Loucy (cell line): Measurements from ENCODE around the gene LTBP1.
A peak's percentile ranks its signal among the peaks of the same experiment; 100 is the strongest.

Experiments
- H2AFZ ChIP-seq: fragments of 200-600 bp; sonication (generic); 2 replicates; pipeline ENCODE4 v1.6.0; 2016; ENCODE audit warnings: antibody characterized with exemption, mild to moderate bottlenecking, low read length, moderate library complexity
- H3F3A ChIP-seq: fragments of 200-600 bp; 2 replicates; pipeline ENCODE4 v1.6.0; 2016; ENCODE audit warnings: antibody characterized with exemption, low read depth, mild to moderate bottlenecking
- H3K27me3 ChIP-seq: fragments of 200-600 bp; sonication (generic); 2 replicates; pipeline ENCODE4 v1.6.1; 2014; ENCODE audit warnings: low read length, mild to moderate bottlenecking; ENCODE audit not compliant: insufficient read depth, poor library complexity, severe bottlenecking
- H3K36me3 ChIP-seq: fragments of 200-600 bp; sonication (generic); 2 replicates; pipeline ENCODE4 v1.6.1; 2016; ENCODE audit warnings: low read length; ENCODE audit not compliant: insufficient read depth
- H3K4me1 ChIP-seq: fragments of 200-600 bp; sonication (generic); 2 replicates; pipeline ENCODE4 v1.5.1; 2014; ENCODE audit warnings: low read length, mild to moderate bottlenecking; ENCODE audit not compliant: insufficient read depth, poor library complexity, severe bottlenecking
- H3K4me2 ChIP-seq: fragments of 200-600 bp; sonication (generic); 2 replicates; pipeline ENCODE4 v1.6.0; 2014; ENCODE audit warnings: antibody characterized with exemption, low read length, low read depth, mild to moderate bottlenecking; ENCODE audit not compliant: poor library complexity, severe bottlenecking
- H3K4me3 ChIP-seq: fragments of 200-600 bp; sonication (generic); 2 replicates; pipeline ENCODE4 v1.5.1; 2014; ENCODE audit warnings: low read length, mild to moderate bottlenecking, mixed read lengths; ENCODE audit not compliant: poor library complexity, severe bottlenecking
- H3K79me2 ChIP-seq: fragments of 200-600 bp; sonication (generic); 2 replicates; pipeline ENCODE4 v1.6.1; 2014; ENCODE audit warnings: low read length; ENCODE audit not compliant: insufficient read depth
- H3K9ac ChIP-seq: fragments of 200-600 bp; sonication (generic); 2 replicates; pipeline ENCODE4 v1.6.0; 2014; ENCODE audit warnings: mild to moderate bottlenecking, low read depth, low read length, moderate library complexity; ENCODE audit not compliant: poor library complexity, severe bottlenecking
- H3K9me2 ChIP-seq: fragments of 200-600 bp; sonication (generic); replicated peaks from 2 replicates; pipeline ENCODE4 v1.6.1; 2016; ENCODE audit warnings: low read depth, low read length, mixed read lengths
- H3K9me3 ChIP-seq: fragments of 200-600 bp; sonication (generic); 2 replicates; pipeline ENCODE4 v1.6.1; 2014; ENCODE audit warnings: mild to moderate bottlenecking, antibody characterized with exemption, low read length, low read depth; ENCODE audit not compliant: insufficient read depth
- H4K20me1 ChIP-seq: fragments of 200-600 bp; sonication (generic); 2 replicates; pipeline ENCODE4 v1.6.0; 2014; ENCODE audit warnings: antibody characterized with exemption, low read length, mild to moderate bottlenecking; ENCODE audit not compliant: insufficient read depth, poor library complexity, severe bottlenecking
- EZH2phosphoT487 ChIP-seq: fragments of 200-600 bp; IDR thresholded peaks from 2 replicates; pipeline ENCODE4 v1.6.1; 2018; ENCODE audit warnings: antibody characterized with exemption, mild to moderate bottlenecking, moderate library complexity, borderline replicate concordance
- TF ChIP-seq, protein P1 (sequence below): fragments of 200-600 bp; sonication (generic); conservative IDR thresholded peaks from 2 replicates; pipeline ENCODE4 v1.5.1; 2014; ENCODE audit warnings: mild to moderate bottlenecking, antibody characterized with exemption, low read length

LTBP1 gene

DNA sequence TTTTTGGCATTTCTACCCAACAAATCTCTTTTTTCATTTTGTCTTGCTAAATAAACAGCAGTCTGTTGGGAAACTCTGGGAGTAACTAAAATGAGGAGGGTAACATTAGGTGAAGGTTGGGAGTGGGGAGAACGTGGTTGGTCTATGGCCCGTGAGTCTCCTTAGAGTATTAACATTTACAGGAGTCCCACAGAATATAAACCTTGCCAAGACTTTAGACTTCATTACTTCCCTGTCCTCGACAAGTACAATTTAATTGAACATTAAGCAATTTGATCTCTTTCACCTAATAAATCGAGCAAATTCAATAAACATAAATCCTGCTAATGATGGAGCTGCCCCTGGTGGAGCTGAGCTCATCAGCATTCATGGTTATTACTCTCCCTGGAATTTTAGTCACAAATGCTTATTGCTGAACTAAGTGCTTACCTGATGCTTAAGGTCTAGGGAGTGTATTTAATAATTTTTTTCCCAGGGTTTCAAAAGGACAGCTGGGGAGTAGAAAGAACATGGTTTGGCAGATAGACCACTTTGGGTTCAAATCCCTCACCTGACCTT lies 434.6 kb downstream of the LTBP1 start:
- H4K20me1 ChIP-seq: no peaks in the 10 kb centered on the region
- H3K4me3 ChIP-seq: no peak overlapping the region
- H3K4me1 ChIP-seq: peaks cover 14% of the 10 kb centered on the region
- H3K9me2 ChIP-seq: no peaks in the 10 kb centered on the region
- TF ChIP-seq, protein P1, sequence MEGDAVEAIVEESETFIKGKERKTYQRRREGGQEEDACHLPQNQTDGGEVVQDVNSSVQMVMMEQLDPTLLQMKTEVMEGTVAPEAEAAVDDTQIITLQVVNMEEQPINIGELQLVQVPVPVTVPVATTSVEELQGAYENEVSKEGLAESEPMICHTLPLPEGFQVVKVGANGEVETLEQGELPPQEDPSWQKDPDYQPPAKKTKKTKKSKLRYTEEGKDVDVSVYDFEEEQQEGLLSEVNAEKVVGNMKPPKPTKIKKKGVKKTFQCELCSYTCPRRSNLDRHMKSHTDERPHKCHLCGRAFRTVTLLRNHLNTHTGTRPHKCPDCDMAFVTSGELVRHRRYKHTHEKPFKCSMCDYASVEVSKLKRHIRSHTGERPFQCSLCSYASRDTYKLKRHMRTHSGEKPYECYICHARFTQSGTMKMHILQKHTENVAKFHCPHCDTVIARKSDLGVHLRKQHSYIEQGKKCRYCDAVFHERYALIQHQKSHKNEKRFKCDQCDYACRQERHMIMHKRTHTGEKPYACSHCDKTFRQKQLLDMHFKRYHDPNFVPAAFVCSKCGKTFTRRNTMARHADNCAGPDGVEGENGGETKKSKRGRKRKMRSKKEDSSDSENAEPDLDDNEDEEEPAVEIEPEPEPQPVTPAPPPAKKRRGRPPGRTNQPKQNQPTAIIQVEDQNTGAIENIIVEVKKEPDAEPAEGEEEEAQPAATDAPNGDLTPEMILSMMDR: no peak
- no peak for TF ChIP-seq EZH2phosphoT487
- no peaks in the 10 kb centered on the region for H3K9me3 ChIP-seq
- H3K79me2 ChIP-seq: no peaks in the 10 kb centered on the region
- peak overlapping the region; percentile 17 for H3K4me2 ChIP-seq
- no peaks in the 10 kb centered on the region for H3K27me3 ChIP-seq
- H3F3A ChIP-seq: no peaks in the 10 kb centered on the region
- no peaks in the 10 kb centered on the region for H3K36me3 ChIP-seq
- H3K9ac ChIP-seq: peak overlapping the region; percentile 34
- H2AFZ ChIP-seq: no peak overlapping the region

DNA sequence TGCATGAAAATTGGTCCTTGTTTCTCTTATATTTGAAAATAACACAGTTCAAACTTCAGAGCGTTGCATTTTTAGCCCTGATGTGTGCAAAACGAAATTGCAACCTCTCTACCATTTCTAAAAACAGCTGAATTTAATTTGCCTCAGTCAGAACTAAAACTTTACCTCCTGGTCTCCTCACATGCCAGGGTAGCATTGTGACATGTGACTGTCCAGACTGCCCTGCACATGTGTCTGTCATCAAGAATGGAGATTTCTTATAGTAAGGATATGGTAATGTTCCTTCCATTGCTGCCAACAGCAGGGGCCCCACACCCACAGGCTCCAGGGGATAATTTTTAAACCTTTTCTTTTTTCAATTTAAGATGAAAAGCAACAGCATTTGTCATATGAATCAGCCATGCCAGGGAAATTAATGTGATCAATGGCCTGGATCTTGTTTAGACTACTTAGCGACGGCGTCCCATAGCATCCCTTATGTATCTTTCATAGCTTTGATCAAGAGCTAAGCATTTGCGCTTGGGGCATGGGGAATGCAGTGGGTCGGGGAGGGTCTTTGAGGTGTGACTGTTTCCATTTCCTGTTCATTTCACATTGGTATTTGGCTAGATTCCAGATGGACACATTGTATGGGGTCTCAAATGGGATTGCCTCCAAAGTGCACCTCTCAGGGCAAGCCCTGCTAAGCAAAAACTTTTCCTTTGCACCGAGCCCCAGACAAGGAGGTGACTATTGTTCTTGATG lies 437.3 kb downstream of the LTBP1 start:
- H3K4me2 ChIP-seq: no peak overlapping the region
- H3F3A ChIP-seq: no peaks in the 10 kb centered on the region
- no peaks in the 10 kb centered on the region for H3K9me3 ChIP-seq
- no peak overlapping the region for H3K9ac ChIP-seq
- no peaks in the 10 kb centered on the region for H3K27me3 ChIP-seq
- no peaks in the 10 kb centered on the region for H3K9me2 ChIP-seq
- H2AFZ ChIP-seq: no peak overlapping the region
- TF ChIP-seq, protein P1: no peak
- no peak for TF ChIP-seq EZH2phosphoT487
- H3K36me3 ChIP-seq: no peaks in the 10 kb centered on the region
- no peaks in the 10 kb centered on the region for H4K20me1 ChIP-seq
- no peaks in the 10 kb centered on the region for H3K79me2 ChIP-seq
- no peak overlapping the region for H3K4me3 ChIP-seq
- H3K4me1 ChIP-seq: peaks cover 14% of the 10 kb centered on the region

DNA sequence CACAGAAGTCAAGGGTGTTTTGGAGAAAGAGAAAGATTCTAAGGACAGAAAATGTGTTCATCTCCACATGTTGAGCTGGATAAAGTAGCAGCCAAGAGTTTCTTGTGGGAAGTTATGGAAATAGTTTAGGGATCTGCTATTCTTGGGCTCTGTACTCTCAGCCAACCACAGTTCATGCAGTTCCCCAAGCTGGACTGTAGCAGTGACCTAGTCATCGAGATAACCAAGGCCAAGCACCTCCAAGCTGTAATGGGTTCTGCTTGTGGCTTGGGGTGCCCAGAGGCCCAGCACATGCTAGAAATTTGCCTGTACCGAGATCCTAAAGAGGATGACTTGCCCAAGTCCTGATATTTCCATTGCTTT lies 437.8 kb downstream of the LTBP1 start:
- no peaks in the 10 kb centered on the region for H4K20me1 ChIP-seq
- peaks cover 14% of the 10 kb centered on the region for H3K4me1 ChIP-seq
- H3K79me2 ChIP-seq: no peaks in the 10 kb centered on the region
- no peak overlapping the region for H2AFZ ChIP-seq
- no peak overlapping the region for H3K9ac ChIP-seq
- H3K36me3 ChIP-seq: no peaks in the 10 kb centered on the region
- H3K4me3 ChIP-seq: no peak overlapping the region
- TF ChIP-seq EZH2phosphoT487: no peak
- TF ChIP-seq, protein P1: no peak
- H3F3A ChIP-seq: no peaks in the 10 kb centered on the region
- no peaks in the 10 kb centered on the region for H3K9me2 ChIP-seq
- no peak overlapping the region for H3K4me2 ChIP-seq
- no peaks in the 10 kb centered on the region for H3K27me3 ChIP-seq
- no peaks in the 10 kb centered on the region for H3K9me3 ChIP-seq
